ENCODE results near the gene OCA2. TPM values are rescaled to one million over a fixed set of nuclear protein-coding genes. Genes with fewer than 3 reads are reported as not detected.

The OCA2 gene
- total RNA-seq, 2 experiments from 2014 or later = not detected

GRCh38 chr15:28025413-28025812 is 73.7 kb downstream of the OCA2 start:
- Mint-ChIP-seq H3K9me3 (no peaks in the 10 kb centered on the region), H3K27ac (no peak overlapping the region), H3K36me3 (no peaks in the 10 kb centered on the region), H3K4me3 (no peak overlapping the region), H3K4me1 (no peaks in the 10 kb centered on the region), H3K27me3 (no peaks in the 10 kb centered on the region)
- POLR2A ChIA-PET = no interaction called here
- no peak for DNase-seq
- ATAC-seq (ENCODE audit: low read depth) = no peak

DNA sequence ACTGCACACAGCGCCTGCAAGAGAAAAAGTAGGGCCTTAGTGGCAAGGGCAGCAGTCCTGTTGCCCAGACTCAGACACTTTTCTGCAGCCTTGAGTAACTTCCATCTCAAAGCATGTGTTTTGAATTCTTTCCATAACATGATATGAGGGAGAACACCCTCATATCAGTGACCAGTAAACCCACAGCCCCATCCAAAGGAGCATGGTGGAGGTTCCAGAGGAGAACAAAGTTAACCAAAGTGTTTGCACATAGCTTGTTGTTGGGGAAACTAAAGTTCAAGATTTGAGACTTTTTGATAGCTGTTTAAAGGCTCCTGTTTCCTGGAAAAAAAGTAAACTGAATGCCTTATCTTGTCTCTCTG is 74.2 kb downstream of the OCA2 start:
- POLR2A ChIA-PET = no interaction called here
- H3K27me3 Mint-ChIP-seq = no peaks in the 10 kb centered on the region
- no peaks in the 10 kb centered on the region for H3K9me3 Mint-ChIP-seq
- H3K27ac Mint-ChIP-seq = no peak overlapping the region
- ATAC-seq (ENCODE audit: low read depth) (no peak), DNase-seq (no peak)
- no peaks in the 10 kb centered on the region for H3K36me3 Mint-ChIP-seq
- no peaks in the 10 kb centered on the region for H3K4me1 Mint-ChIP-seq
- no peak overlapping the region for H3K4me3 Mint-ChIP-seq

DNA sequence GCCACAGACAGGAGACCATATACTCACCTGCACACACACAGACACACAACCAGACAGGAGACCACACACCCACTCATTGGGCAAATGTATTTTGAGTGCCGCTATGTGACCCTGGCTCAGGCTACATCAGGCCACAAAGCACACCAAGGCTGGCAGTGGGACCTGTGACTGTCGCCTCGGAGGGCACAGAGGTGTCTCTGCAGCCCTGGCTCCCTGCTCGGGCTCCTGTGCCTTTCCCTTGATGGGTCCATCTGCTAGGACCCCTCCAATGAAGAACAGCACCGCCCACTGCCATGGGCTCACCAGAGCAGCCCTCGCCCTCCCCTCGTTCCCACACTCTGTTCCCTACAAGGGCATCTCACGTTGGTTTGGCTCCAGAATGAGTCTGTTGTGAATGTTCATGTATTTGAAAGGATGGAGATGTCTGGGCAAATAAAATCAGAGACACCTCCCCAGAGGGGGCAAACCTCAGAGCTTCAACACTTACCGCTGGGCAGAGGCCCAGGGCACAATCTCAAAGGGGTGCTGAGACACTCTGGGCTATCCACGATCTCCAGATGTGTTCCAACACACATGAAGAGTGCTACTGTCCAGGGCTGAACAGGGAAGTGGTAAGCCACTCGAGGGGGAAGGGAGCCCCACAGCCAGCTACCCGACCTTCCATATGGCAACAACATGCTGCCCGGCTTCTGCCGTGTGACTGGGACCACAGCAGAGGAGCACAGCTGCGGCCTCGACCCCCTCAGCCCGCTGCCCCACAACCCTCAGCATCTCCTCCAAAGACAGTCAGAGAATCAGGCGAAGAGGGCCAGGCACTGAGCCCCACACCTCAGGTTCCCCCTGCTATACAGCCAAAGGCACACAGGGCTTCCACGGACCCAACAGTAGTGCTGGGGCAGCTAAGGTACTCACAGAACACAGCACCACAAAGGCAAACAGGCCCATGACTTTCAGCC is 74.9 kb downstream of the OCA2 start:
- H3K9me3 Mint-ChIP-seq = no peaks in the 10 kb centered on the region
- no peak for ATAC-seq (ENCODE audit: low read depth)
- no peak overlapping the region for H3K27ac Mint-ChIP-seq
- no peaks in the 10 kb centered on the region for H3K27me3 Mint-ChIP-seq
- no peak for DNase-seq
- H3K4me1 Mint-ChIP-seq = no peaks in the 10 kb centered on the region
- H3K4me3 Mint-ChIP-seq = no peak overlapping the region
- POLR2A ChIA-PET = no interaction called here
- no peaks in the 10 kb centered on the region for H3K36me3 Mint-ChIP-seq

GRCh38 chr15:28023422-28023821 is 75.7 kb downstream of the OCA2 start:
- no peaks in the 10 kb centered on the region for H3K27me3 Mint-ChIP-seq
- no peaks in the 10 kb centered on the region for H3K36me3 Mint-ChIP-seq
- POLR2A ChIA-PET = interaction anchor here (0.6 kb wide), 1 partner anchor 91 kb away, joined by 3 read pairs; no protein-coding TSS in a partner anchor
- no peak overlapping the region for H3K27ac Mint-ChIP-seq
- no peak for DNase-seq
- no peaks in the 10 kb centered on the region for H3K4me1 Mint-ChIP-seq
- no peak for ATAC-seq (ENCODE audit: low read depth)
- H3K4me3 Mint-ChIP-seq = no peak overlapping the region
- no peaks in the 10 kb centered on the region for H3K9me3 Mint-ChIP-seq

- no peaks in the 10 kb centered on the region for H3K36me3 Mint-ChIP-seq
- H3K9me3 Mint-ChIP-seq = no peaks in the 10 kb centered on the region
- no peaks in the 10 kb centered on the region for H3K27me3 Mint-ChIP-seq
- POLR2A ChIA-PET = interaction anchor here (0.6 kb wide), 1 partner anchor 92 kb away, joined by 3 read pairs; no protein-coding TSS in a partner anchor
- no peak for DNase-seq
- no peak overlapping the region for H3K27ac Mint-ChIP-seq
- no peak for ATAC-seq (ENCODE audit: low read depth)
- H3K4me1 Mint-ChIP-seq = no peaks in the 10 kb centered on the region
- H3K4me3 Mint-ChIP-seq = no peak overlapping the region
Measured at GRCh38 chr15:28022961-28023360, 76.2 kb downstream of the OCA2 start.

DNA sequence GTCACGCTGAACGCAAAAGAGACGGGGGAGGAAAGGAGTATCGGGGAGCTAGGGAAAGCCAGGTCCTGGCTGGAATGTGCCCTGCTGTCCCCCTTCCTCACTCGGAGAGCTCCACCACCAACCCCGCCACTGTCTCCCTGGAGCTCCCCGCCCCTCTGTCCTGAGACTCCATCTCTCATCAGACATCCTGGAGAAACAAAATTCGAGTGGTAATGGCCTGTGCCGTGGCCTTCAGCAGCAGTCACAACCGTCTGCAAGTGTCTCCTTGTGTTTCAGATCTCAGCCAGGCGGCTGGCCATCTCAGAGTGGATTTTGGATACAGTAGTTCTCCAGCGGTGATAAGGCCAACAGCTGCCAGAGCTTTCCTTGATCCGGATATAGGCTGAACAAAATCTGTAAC is 76.9 kb downstream of the OCA2 start:
- Mint-ChIP-seq H3K27ac (no peak overlapping the region), H3K36me3 (no peaks in the 10 kb centered on the region), H3K4me1 (no peaks in the 10 kb centered on the region), H3K9me3 (no peaks in the 10 kb centered on the region), H3K4me3 (no peak overlapping the region), H3K27me3 (no peaks in the 10 kb centered on the region)
- POLR2A ChIA-PET = no interaction called here
- ATAC-seq (ENCODE audit: low read depth) (no peak), DNase-seq (no peak)

DNA sequence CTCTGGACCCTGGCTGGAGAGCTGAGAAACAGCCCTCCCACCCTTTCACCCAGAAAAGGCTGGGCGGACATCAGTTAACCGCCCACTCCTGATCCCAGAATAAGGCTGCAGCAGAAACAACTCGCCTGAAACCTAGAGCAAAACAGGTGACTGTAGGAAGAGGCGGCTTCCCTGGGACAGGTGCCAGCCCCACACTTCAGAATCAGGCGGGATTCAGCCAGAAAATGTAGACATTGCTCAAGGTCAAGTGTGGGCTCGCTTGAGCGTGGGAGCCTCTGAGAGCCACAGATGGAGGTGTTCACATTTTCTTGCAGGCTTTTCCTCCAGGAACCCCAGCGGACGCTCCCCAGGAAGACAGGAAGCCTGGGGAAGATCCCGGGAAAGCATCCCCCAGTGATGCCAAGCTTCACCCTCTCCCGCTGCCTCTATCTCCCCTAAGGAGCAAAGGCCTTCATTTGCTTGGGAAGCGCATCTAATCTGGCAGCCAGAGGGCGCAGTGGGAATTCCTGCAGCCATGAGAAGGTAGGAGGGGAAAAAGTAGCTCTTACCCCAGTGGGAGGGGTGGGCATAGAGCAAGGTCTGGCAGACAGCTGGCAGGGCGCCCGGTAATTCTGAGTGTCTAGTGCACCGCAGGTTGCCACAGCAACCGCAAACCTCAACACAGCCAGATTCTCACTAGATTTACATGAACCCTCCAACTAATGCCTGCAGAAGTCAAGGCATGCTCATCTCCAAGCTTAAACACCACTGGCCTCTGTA is 77.7 kb downstream of the OCA2 start:
- Mint-ChIP-seq H3K36me3 (no peaks in the 10 kb centered on the region), H3K27ac (no peak overlapping the region), H3K4me1 (no peaks in the 10 kb centered on the region), H3K9me3 (no peaks in the 10 kb centered on the region), H3K4me3 (no peak overlapping the region), H3K27me3 (no peaks in the 10 kb centered on the region)
- POLR2A ChIA-PET = no interaction called here
- DNase-seq (no peak), ATAC-seq (ENCODE audit: low read depth) (no peak)

GRCh38 chr15:28020644-28021043 is 78.5 kb downstream of the OCA2 start:
- no peaks in the 10 kb centered on the region for H3K9me3 Mint-ChIP-seq
- POLR2A ChIA-PET = no interaction called here
- H3K27me3 Mint-ChIP-seq = no peaks in the 10 kb centered on the region
- H3K36me3 Mint-ChIP-seq = no peaks in the 10 kb centered on the region
- no peak for ATAC-seq (ENCODE audit: low read depth)
- no peak overlapping the region for H3K4me3 Mint-ChIP-seq
- no peaks in the 10 kb centered on the region for H3K4me1 Mint-ChIP-seq
- DNase-seq = no peak
- H3K27ac Mint-ChIP-seq = no peak overlapping the region

DNA sequence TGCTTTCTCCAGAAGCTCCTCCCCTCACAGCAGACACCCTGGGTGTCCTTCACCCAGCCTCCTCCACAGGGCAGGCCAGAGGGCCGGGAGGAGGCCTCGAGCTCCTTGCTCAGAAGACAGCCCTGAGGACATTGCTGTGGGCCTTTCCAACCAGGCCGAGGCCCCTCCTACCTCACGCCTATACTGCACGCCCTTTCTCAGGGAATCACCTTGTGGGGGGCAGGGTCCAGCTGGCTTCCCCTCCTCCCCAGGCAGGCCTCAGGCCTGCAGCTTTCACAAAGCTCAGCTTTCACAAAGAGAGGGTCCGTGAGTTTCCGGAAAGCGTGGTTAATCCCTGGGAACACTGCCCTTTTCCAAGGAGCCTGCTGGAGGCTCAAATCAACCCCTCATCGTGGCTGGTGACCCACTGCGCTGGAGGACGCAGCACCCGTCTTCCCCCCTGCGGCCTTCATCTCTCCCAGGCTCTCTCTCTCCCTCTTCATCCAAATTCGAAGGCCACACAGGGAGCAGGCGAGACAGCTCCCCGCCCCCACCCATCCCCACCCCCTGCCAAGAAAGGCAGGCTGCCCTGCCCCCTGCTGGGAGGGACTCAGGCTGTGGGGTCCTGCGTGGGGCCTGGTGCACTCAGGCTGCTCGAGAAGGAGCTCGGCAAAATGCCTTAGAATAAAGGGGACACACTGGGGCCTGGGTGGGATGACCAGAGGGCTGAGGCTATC is 79.4 kb downstream of the OCA2 start:
- no peaks in the 10 kb centered on the region for H3K4me1 Mint-ChIP-seq
- no peak overlapping the region for H3K4me3 Mint-ChIP-seq
- no peaks in the 10 kb centered on the region for H3K9me3 Mint-ChIP-seq
- no peak overlapping the region for H3K27ac Mint-ChIP-seq
- no peak for ATAC-seq (ENCODE audit: low read depth)
- no peak for DNase-seq
- H3K36me3 Mint-ChIP-seq = no peaks in the 10 kb centered on the region
- POLR2A ChIA-PET = no interaction called here
- no peaks in the 10 kb centered on the region for H3K27me3 Mint-ChIP-seq

DNA sequence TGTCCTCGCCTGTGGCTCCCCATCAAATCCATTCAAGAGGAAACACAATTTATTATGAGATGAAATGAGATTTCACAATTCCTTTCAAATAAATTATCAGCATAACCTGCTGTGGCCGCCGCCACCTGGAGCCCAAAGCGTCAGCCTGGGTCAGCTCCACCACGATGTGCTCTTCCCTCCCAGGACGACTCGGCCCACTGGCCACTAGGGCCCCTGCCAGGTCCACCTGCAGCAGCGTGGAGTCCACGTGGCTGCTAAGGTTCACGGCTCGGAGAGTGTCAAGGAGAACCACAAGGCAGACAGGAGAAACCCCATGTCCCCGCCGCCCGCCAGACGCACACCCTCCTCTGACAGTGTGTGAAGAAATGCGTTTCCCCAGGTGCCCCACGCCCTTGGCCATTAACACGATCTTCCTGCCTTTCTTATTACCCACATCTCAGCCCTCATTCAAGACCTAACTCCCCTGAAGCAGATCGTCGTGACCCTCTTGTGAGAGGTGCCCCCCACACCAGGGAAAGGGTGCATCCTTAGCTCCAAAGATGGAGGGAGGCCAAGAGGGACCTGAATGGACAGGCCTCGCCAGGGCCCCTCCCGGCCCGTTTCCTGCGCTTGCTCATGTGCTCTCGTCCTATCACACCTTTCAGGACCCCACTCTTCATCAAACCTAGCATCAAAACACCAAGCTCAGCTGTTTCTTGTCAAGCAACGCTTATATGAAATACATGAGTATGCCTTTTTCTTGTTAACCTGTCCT is 80.6 kb downstream of the OCA2 start:
- no peaks in the 10 kb centered on the region for H3K27me3 Mint-ChIP-seq
- POLR2A ChIA-PET = no interaction called here
- no peaks in the 10 kb centered on the region for H3K36me3 Mint-ChIP-seq
- no peak overlapping the region for H3K4me3 Mint-ChIP-seq
- H3K4me1 Mint-ChIP-seq = no peaks in the 10 kb centered on the region
- no peaks in the 10 kb centered on the region for H3K9me3 Mint-ChIP-seq
- no peak for DNase-seq
- H3K27ac Mint-ChIP-seq = no peak overlapping the region
- no peak for ATAC-seq (ENCODE audit: low read depth)

DNA sequence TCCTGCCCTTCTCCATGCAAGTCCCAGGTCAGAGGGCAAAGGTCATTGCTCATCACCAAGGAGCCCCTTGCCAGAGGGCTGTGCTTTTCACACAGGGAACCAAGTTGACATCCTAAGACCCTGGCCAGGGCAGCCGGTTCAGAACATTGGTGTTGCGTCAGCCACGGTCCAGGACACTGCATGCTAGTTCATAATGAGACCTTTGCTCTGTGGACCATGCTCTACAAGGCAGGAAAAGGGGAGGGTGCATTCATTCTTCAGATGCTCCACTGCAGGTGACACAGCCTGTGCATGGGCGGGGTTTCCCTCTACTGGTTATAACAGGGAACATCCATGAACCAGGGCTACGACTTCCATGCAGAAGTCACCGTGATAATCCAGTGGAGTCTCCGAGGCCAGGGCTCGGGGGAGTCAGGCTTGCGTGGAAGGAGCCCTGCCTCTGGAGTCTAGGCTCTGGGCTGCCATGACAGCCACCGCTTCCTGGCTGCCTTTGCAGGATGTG is 81.6 kb downstream of the OCA2 start:
- H3K9me3 Mint-ChIP-seq = no peaks in the 10 kb centered on the region
- DNase-seq (no peak), ATAC-seq (ENCODE audit: low read depth) (no peak)
- H3K36me3 Mint-ChIP-seq = no peaks in the 10 kb centered on the region
- H3K4me3 Mint-ChIP-seq = no peak overlapping the region
- POLR2A ChIA-PET = no interaction called here
- H3K27me3 Mint-ChIP-seq = no peaks in the 10 kb centered on the region
- H3K4me1 Mint-ChIP-seq = no peaks in the 10 kb centered on the region
- no peak overlapping the region for H3K27ac Mint-ChIP-seq

- Mint-ChIP-seq H3K9me3 (no peaks in the 10 kb centered on the region), H3K4me1 (no peaks in the 10 kb centered on the region)
- POLR2A ChIA-PET = no interaction called here
Measured at GRCh38 chr15:28015855-28016254, 83.3 kb downstream of the OCA2 start.

DNA sequence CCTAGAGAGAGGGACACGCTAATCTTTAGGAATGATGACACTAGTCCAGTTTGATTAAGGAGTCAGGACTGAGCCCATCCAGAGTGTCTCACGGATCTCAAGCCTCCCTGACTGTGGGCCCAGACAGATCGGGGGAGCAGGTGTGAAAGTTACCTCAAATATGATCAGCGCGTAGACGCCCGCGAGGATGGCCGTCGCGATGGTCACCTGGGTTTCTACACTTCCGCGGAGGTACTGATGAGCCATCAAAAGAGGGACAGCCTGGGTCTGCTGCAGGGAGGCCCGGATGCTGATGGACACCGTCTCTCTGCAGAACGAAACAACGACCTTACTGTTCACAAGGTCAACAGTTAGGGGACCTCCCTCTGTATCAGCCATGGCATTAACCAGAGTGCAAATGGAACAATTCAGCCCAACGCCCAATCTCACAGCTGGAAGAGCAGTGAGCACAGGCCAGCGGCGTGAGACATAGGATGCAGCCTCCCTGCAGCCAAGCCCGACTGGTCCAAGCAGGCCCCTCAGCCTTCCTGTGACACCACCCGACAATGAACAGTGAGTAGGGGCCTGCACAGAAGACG is 84.4 kb downstream of the OCA2 start:
- no peaks in the 10 kb centered on the region for H3K36me3 Mint-ChIP-seq
- no peak for ATAC-seq (ENCODE audit: low read depth)
- POLR2A ChIA-PET = no interaction called here
- H3K27me3 Mint-ChIP-seq = no peaks in the 10 kb centered on the region
- no peak overlapping the region for H3K27ac Mint-ChIP-seq
- no peaks in the 10 kb centered on the region for H3K4me1 Mint-ChIP-seq
- DNase-seq = no peak
- no peaks in the 10 kb centered on the region for H3K9me3 Mint-ChIP-seq
- no peak overlapping the region for H3K4me3 Mint-ChIP-seq

More at GRCh38 chr15:28015855-28016254, 83.3 kb downstream of the OCA2 start:
- Mint-ChIP-seq H3K27ac (no peak overlapping the region), H3K4me3 (no peak overlapping the region), H3K27me3 (no peaks in the 10 kb centered on the region), H3K36me3 (no peaks in the 10 kb centered on the region)
- no peak for ATAC-seq (ENCODE audit: low read depth)
- no peak for DNase-seq

All from activated naive CD8-positive, alpha-beta T cell treated with anti-CD3 and anti-CD28 coated beads, Interleukin-2, amount 10 ng/mL, durations not matched to agents 7 days and 5 days (primary cell).